HL-60 (cell line): ENCODE data around the gene ARL2BP.
"Not testable (repeated sequence)": the region's sequence is repeated elsewhere in the genome, so short reads cannot be mapped to it uniquely, and the experiment has no call there.

Source experiments
- DNase-seq, 2 experiments: peaks; one replicate each; pipeline ENCODE4 v3.0.0-alpha.2; 2010 to 2020; ENCODE audit warnings: low read depth in 1 of 2, low spot score in 1 of 2
- H3K27ac ChIP-seq: fragments of 250-450 bp; sonication (Bioruptor Pico); replicated peaks from 2 replicates; pipeline ENCODE4 v1.5.1; 2020; ENCODE audit warnings: mild to moderate bottlenecking, moderate library complexity
- H3K27me3 ChIP-seq: fragments of 250-450 bp; sonication (Bioruptor Pico); 2 replicates; pipeline ENCODE4 v1.5.1; 2021; ENCODE audit warnings: mild to moderate bottlenecking, moderate library complexity; ENCODE audit not compliant: insufficient read depth, poor library complexity, severe bottlenecking
- H3K4me3 ChIP-seq: replicated peaks from 2 replicates; pipeline ENCODE4 v1.5.1; 2011; ENCODE audit warnings: mild to moderate bottlenecking, control low read depth, low read length; ENCODE audit not compliant: insufficient read depth
- GABPA ChIP-seq: IDR thresholded peaks from 2 replicates; pipeline ENCODE4 v1.6.1; 2012; ENCODE audit warnings: low read depth
- POLR2AphosphoS5 ChIP-seq: IDR thresholded peaks from 2 replicates; pipeline ENCODE4 v1.6.1; 2012; ENCODE audit warnings: low read depth
- SPI1 ChIP-seq: IDR thresholded peaks from 2 replicates; pipeline ENCODE4 v1.6.1; 2012; ENCODE audit warnings: low read depth, mild to moderate bottlenecking, borderline replicate concordance
- TF ChIP-seq, protein P1 (sequence below): IDR thresholded peaks from 2 replicates; pipeline ENCODE4 v1.6.1; 2012; ENCODE audit warnings: low read depth; ENCODE audit not compliant: insufficient replicate concordance
- TF ChIP-seq, protein P2 (sequence below): IDR thresholded peaks from one replicate; pipeline ENCODE4 v1.5.1; 2011; ENCODE audit warnings: low read length, control low read depth, inconsistent platforms; ENCODE audit not compliant: insufficient read depth

ARL2BP gene

DNA sequence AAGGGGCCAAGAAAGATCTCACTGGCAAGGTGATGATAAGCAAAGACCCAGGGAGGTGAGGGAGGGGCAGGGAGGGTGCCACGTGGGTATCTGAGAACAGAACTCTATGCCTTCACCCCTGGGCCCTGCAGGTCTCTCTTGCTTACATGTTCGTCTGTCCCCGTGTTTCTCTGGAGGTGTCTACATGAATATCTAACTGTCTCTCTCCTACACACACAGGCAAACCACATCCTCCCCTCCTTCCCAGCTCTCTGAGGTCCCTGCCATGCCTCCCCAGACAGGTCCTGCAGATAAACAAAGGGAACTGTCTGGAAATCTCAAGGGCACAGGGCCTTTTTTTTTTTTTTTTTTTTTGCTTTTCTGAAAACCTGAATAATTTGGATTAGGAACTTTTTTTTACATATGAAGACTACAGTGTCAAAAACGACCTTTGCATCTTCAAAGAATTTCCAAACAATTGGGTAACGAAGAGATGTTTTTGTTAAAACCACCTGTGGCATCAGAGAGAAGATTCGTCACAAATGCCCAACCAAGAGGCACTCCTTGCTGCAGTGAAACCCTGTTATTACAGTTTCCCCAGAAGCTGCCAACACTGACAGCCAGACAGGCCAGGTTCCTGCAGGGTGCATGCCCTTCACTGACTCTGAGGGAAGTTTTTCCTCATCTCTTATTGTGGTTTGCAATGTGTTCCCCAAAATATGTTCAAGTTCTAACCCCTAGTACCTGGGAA lies 21.6 kb downstream of the ARL2BP start:
- Histone ChIP-seq H3K27ac (no peak overlapping the region), H3K27me3 (no peaks in the 10 kb centered on the region), H3K4me3 (no peak overlapping the region)
- TF ChIP-seq, protein P1, sequence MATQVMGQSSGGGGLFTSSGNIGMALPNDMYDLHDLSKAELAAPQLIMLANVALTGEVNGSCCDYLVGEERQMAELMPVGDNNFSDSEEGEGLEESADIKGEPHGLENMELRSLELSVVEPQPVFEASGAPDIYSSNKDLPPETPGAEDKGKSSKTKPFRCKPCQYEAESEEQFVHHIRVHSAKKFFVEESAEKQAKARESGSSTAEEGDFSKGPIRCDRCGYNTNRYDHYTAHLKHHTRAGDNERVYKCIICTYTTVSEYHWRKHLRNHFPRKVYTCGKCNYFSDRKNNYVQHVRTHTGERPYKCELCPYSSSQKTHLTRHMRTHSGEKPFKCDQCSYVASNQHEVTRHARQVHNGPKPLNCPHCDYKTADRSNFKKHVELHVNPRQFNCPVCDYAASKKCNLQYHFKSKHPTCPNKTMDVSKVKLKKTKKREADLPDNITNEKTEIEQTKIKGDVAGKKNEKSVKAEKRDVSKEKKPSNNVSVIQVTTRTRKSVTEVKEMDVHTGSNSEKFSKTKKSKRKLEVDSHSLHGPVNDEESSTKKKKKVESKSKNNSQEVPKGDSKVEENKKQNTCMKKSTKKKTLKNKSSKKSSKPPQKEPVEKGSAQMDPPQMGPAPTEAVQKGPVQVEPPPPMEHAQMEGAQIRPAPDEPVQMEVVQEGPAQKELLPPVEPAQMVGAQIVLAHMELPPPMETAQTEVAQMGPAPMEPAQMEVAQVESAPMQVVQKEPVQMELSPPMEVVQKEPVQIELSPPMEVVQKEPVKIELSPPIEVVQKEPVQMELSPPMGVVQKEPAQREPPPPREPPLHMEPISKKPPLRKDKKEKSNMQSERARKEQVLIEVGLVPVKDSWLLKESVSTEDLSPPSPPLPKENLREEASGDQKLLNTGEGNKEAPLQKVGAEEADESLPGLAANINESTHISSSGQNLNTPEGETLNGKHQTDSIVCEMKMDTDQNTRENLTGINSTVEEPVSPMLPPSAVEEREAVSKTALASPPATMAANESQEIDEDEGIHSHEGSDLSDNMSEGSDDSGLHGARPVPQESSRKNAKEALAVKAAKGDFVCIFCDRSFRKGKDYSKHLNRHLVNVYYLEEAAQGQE = no peak
- no peak for TF ChIP-seq SPI1
- TF ChIP-seq, protein P2, sequence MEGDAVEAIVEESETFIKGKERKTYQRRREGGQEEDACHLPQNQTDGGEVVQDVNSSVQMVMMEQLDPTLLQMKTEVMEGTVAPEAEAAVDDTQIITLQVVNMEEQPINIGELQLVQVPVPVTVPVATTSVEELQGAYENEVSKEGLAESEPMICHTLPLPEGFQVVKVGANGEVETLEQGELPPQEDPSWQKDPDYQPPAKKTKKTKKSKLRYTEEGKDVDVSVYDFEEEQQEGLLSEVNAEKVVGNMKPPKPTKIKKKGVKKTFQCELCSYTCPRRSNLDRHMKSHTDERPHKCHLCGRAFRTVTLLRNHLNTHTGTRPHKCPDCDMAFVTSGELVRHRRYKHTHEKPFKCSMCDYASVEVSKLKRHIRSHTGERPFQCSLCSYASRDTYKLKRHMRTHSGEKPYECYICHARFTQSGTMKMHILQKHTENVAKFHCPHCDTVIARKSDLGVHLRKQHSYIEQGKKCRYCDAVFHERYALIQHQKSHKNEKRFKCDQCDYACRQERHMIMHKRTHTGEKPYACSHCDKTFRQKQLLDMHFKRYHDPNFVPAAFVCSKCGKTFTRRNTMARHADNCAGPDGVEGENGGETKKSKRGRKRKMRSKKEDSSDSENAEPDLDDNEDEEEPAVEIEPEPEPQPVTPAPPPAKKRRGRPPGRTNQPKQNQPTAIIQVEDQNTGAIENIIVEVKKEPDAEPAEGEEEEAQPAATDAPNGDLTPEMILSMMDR = no peak
- no peak for TF ChIP-seq GABPA
- no peak for TF ChIP-seq POLR2AphosphoS5
- no peak for DNase-seq

GRCh38 chr16:57267343-57267742 lies 22.3 kb downstream of the ARL2BP start:
- H3K4me3 ChIP-seq, H3K27ac ChIP-seq: not testable (repeated sequence)

DNA sequence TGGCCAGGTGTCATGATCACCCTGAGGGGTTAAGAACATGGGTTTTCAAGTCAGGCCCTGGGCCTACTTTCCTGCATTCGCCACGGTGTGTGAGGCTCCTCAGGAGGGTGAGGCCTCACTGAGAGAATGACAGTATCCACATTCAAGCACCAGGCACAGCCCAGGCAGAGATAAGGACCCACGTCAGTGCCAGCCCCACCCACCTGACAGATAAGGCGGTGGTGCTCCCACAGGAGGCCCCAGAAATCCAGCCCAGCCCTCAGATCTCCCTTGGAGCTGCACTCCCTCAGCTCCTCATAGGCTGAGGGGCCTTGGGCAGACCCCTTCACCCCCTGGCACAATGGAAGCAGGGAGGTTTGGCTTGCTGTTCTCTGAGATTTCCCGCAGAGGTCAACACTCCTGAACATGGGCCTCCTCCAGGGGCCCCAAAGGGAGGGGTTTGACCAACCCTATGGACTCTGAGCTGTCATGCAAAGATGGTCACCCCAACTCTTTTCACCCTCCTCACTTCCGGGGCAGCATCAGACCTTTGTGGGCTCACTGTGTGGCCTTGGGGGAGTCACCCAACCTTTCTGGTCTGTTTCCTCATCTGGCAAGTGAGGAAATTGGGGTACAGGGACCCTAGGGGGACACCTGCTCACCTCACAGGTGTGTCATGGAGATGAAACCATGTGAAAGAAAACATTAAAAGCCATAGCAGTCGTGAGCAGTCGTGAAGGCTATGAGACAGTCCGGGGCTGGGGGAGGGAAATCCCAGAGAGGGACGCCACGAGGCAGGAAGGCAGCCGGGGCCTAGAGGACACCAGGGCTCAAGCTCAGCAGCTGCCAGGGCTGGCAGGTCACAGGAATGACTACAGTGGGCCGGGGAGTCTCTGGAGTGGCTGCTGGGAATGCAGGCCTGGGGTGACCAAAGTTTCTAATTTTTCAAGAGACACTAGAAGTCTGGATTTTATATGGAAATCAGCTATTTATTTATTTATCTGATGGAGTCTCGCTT lies 24.0 kb downstream of the ARL2BP start:
- H3K27me3 ChIP-seq = no peaks in the 10 kb centered on the region
- no peak overlapping the region for H3K27ac ChIP-seq
- no peak for DNase-seq
- no peak overlapping the region for H3K4me3 ChIP-seq
- TF ChIP-seq POLR2AphosphoS5 = no peak
- TF ChIP-seq GABPA = no peak
- TF ChIP-seq, protein P1 = no peak
- TF ChIP-seq, protein P2 = no peak
- no peak for TF ChIP-seq SPI1

More at GRCh38 chr16:57267343-57267742, 22.3 kb downstream of the ARL2BP start:
- not testable (repeated sequence) for H3K27me3 ChIP-seq, DNase-seq

DNA sequence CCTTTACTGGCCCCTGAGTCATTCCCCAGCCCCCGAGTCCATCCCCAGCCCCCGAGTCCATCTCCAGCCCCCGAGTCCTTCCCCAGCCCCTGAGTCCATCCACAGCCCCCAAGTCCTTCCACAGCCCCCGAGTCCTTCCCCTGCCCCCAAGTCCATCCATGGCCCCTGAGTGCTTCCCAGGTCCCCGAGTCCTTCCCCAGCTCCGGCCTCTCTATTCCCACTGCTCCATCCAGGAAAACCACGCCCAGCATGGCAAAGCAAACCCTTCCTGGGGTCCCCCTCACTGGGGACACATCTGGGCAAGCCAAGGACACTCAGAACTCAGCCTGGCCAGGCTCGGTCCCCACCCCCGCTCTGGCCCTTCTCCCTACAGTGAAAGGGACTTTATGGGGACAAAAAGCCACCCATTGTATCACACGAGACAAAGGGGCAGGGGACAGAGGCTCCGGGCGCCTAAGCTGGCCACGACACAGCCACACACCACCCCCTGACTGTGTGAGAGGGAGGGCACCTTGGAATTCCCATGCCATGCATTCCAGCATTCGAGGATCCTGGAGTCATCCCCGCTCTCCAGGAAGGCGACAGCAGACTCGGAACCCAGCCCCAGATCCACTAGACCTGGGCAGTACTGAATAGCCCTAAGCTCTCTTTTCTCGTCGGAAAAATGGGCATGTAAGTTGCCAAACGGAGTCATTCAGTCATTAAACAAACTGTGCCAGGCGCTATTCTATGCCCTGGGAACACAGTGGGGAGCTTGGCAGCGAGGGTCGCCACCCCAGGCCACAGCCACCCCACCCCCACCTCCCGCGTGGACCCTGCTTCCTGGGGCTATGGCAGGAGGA lies 25.4 kb downstream of the ARL2BP start:
- TF ChIP-seq, protein P1 = no peak
- TF ChIP-seq, protein P2 = no peak
- TF ChIP-seq GABPA (no peak), SPI1 (no peak), POLR2AphosphoS5 (no peak)
- H3K27ac ChIP-seq = no peak overlapping the region
- DNase-seq = no peak
- H3K4me3 ChIP-seq = no peak overlapping the region
- H3K27me3 ChIP-seq = no peaks in the 10 kb centered on the region
